RWPE2 (cell line): ENCODE measurements around the gene RNGTT.

Experiments used
- ATAC-seq: fragments of 200-7000 bp; cut with Tn5 transposase; 3 replicates; pipeline ENCODE4 v1.9.1; 2021; ENCODE audit warnings: low read depth
- DNase-seq: peaks from one replicate; pipeline ENCODE4 v3.0.0-alpha.2; 2020; ENCODE audit warnings: low spot score
- H3K27ac ChIP-seq: fragments of 450-650 bp; 2 replicates; pipeline ENCODE4 v1.5.1; 2017; ENCODE audit warnings: mild to moderate bottlenecking; ENCODE audit not compliant: poor library complexity, severe bottlenecking
- H3K27me3 ChIP-seq: fragments of 250-450 bp; sonication (Bioruptor Pico); 2 replicates; pipeline ENCODE4 v1.5.1; 2021; ENCODE audit warnings: mild to moderate bottlenecking, moderate library complexity; ENCODE audit not compliant: insufficient read depth, poor library complexity, severe bottlenecking
- H3K36me3 ChIP-seq: fragments of 250-450 bp; sonication (Bioruptor Pico); 2 replicates; pipeline ENCODE4 v1.5.1; 2020; ENCODE audit warnings: low read depth, mild to moderate bottlenecking, moderate library complexity
- H3K4me1 ChIP-seq: fragments of 250-450 bp; sonication (Bioruptor Pico); 2 replicates; pipeline ENCODE4 v1.5.1; 2021; ENCODE audit warnings: mild to moderate bottlenecking, moderate library complexity; ENCODE audit not compliant: insufficient read depth, poor library complexity, severe bottlenecking
- H3K4me3 ChIP-seq: fragments of 250-450 bp; sonication (Bioruptor Pico); 2 replicates; pipeline ENCODE4 v1.5.1; 2021; ENCODE audit warnings: mild to moderate bottlenecking, moderate library complexity; ENCODE audit not compliant: severe bottlenecking
- H3K9me3 ChIP-seq: fragments of 250-450 bp; sonication (Bioruptor Pico); 2 replicates; pipeline ENCODE4 v1.5.1; 2021; ENCODE audit warnings: mild to moderate bottlenecking, moderate library complexity; ENCODE audit not compliant: severe bottlenecking
- CTCF ChIP-seq: fragments of 450-650 bp; IDR thresholded peaks from one replicate; pipeline ENCODE4 v1.5.1; 2017; ENCODE audit warnings: mild to moderate bottlenecking, moderate library complexity; ENCODE audit not compliant: poor library complexity, severe bottlenecking

RNGTT gene

GRCh38 chr6:88825856-88826255 lies 137.6 kb downstream of the RNGTT start:
- DNase-seq: no peak

GRCh38 chr6:88823998-88824397 lies 139.4 kb downstream of the RNGTT start:
- ATAC-seq: peak; percentile 94
- H3K4me1 ChIP-seq: peaks cover 7% of the 10 kb centered on the region
- TF ChIP-seq CTCF: no peak
- no peak overlapping the region for H3K4me3 ChIP-seq
- H3K27me3 ChIP-seq: no peaks in the 10 kb centered on the region
- no peak for DNase-seq
- no peaks in the 10 kb centered on the region for H3K36me3 ChIP-seq
- no peak overlapping the region for H3K27ac ChIP-seq
- H3K9me3 ChIP-seq: no peaks in the 10 kb centered on the region

More at GRCh38 chr6:88825856-88826255, 137.6 kb downstream of the RNGTT start:
- no peak for ATAC-seq
- Histone ChIP-seq H3K9me3 (no peaks in the 10 kb centered on the region), H3K27ac (no peak overlapping the region), H3K27me3 (no peaks in the 10 kb centered on the region), H3K4me1 (peaks cover 7% of the 10 kb centered on the region), H3K36me3 (no peaks in the 10 kb centered on the region), H3K4me3 (no peak overlapping the region)
- TF ChIP-seq CTCF: no peak

- Histone ChIP-seq H3K36me3 (0 out of 2 replicates have a peak, but pooled peaks cover 4% of the 10 kb centered on the region), H3K4me1 (no peaks in the 10 kb centered on the region), H3K27me3 (no peaks in the 10 kb centered on the region), H3K9me3 (peaks cover 2% of the 10 kb centered on the region), H3K27ac (no peak overlapping the region), H3K4me3 (no peak overlapping the region)
- ATAC-seq (no peak), DNase-seq (no peak)
- TF ChIP-seq CTCF: no peak
Measured at GRCh38 chr6:88815491-88815890, 147.9 kb downstream of the RNGTT start.

GRCh38 chr6:88814909-88815308 lies 148.5 kb downstream of the RNGTT start:
- peaks cover 2% of the 10 kb centered on the region for H3K9me3 ChIP-seq
- DNase-seq: no peak
- no peaks in the 10 kb centered on the region for H3K27me3 ChIP-seq
- no peak overlapping the region for H3K4me3 ChIP-seq
- H3K27ac ChIP-seq: no peak overlapping the region
- TF ChIP-seq CTCF: no peak
- H3K4me1 ChIP-seq: no peaks in the 10 kb centered on the region
- peak; percentile 51; the same call in 1 of the 3 replicates for ATAC-seq
- H3K36me3 ChIP-seq: 0 out of 2 replicates have a peak, but pooled peaks cover 4% of the 10 kb centered on the region

- Histone ChIP-seq H3K9me3 (peaks cover 2% of the 10 kb centered on the region), H3K36me3 (no peaks in the 10 kb centered on the region; the same call in 1 of the 2 replicates), H3K4me1 (no peaks in the 10 kb centered on the region), H3K27me3 (no peaks in the 10 kb centered on the region), H3K4me3 (no peak overlapping the region), H3K27ac (no peak overlapping the region)
- ATAC-seq (no peak), DNase-seq (no peak)
- TF ChIP-seq CTCF: no peak
Measured at GRCh38 chr6:88813045-88813444, 150.4 kb downstream of the RNGTT start.
